OCI-M1 (cell line): ENCODE data around the gene TSNAX.
A peak's percentile ranks its signal among the peaks of the same experiment; 100 is the strongest.

Source experiments
- DNase-seq: peaks from one replicate; lab custom pipeline; 2025; lab: John Stamatoyannopoulos, UW

The TSNAX gene

GRCh38 chr1:231601824-231602672 lies 73.6 kb downstream of the TSNAX start:
- no peak for DNase-seq

DNA sequence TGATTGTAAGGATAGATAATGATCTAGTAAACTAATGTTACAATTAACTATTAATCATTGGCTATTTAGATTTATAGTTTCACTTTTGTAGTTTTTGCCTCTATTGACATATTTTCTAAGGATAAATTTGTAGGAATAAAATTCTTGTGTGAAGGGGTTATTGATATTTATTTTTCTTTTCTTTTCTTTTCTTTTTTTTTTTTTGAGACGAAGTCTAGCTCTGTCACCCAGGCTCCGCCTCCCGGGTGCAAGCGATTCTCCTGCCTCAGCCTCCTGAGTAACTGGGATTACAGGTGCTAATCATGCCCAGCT lies 74.2 kb downstream of the TSNAX start:
- no peak for DNase-seq

- peak; percentile 85 for DNase-seq
These were observed 75.3 kb downstream of the TSNAX start for GRCh38 chr1:231603598-231604275.

- DNase-seq = no peak
These were observed 75.8 kb downstream of the TSNAX start for GRCh38 chr1:231604276-231604621.

DNA sequence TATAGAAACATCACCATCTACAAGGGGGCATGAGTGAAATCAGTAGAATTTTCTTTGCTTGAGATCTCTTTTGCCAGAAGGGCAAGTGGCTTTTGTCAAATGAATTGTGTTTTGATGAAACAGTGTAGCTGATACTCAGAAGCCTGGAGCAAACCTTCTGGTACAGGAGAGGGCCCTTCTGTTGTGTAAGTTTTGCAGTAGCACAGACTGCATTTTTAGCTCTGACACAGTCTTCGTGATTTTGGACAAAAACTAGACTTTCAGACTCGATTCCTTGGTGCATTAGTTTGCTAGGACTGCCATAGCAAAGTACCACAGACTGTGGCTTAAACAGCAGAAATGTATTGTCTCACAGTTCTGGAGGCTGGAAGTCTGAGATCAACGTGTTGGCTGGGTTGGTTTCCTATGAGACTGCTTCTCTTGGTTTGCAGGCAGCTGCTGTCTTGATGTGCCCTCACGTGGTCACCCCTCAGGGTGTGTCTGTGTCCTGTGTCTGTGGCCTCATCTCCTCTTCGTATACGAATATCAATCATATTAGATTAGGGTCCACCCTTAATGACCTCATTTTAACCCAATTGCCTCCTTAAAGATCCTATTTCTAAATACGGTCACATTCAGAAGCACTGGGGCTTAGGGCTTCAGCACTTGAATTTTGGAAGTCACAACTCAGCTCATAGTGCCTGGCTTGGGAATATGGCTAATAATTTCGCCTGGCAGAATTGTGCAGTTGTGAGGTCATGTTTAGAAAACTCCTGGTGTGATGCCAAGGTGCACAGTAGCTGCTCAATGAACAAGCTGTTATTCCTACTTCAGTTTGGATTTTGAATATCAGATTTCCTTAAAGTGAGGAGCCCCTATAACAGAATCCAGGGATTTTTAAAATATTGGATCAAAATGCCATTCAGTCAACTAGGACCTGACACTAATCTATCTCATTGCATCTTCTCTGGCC lies 77.0 kb downstream of the TSNAX start:
- DNase-seq = no peak

GRCh38 chr1:231606712-231607111 lies 78.2 kb downstream of the TSNAX start:
- DNase-seq = no peak

DNA sequence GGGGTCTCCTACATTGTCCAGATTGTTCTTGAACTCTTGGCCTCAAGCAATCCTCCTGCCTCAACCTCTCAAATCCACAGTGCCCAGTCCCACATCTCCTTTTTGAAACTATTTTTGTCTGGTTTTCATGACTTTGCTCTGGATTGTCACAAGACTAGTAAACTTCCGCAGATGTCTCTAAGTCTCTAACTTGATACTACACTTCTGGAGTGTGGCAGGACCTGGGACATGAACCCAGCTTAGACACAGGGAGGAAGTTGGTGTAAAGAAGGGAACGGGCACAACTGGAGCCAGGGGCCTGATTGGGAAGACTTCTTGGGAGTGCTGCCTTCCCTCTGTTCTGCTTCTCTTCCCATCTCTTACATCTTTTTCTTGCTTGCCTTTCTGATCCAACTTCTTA lies 81.9 kb downstream of the TSNAX start:
- DNase-seq = no peak

DNA sequence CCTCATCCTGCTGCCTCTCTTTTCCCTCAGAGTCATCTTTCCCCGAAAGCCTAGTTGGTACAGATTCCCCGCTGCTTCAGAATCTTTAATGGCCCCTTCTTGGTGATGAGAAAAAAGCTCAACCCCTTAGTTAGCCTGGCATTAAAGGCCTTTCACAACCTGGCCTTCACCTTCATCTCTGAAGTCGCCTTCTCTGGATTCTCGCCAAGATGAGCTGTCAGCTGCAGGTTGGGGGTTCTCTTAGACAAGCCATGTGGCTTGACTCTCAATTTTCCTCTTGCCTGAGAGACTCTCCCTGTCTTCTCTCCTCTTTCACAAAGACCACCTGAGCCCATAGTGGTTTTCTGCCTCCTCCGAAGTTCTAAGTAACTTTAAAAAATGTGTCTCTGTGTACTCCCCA lies 82.6 kb downstream of the TSNAX start:
- no peak for DNase-seq

DNA sequence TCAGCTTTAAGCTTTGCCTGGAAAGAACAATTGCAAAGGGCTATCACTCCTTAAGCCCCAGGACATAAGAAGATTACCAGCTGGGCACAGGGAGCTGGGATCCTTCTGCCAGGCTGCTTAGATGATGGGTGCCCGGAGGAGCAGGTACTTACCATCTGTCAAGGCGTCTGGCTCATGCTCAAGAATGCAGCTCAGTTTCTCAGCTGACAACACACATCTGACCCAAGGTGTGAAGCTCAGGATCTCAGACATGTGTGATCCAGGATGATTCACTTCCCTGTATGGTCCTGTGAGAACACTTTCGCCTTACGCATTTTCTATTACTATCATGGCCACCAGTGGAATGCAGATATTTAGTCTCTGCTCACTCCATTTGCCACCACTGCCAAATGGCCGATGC lies 83.4 kb downstream of the TSNAX start:
- DNase-seq = no peak

- peak; percentile 86 for DNase-seq
These were observed 84.1 kb downstream of the TSNAX start for GRCh38 chr1:231612393-231613089.

DNA sequence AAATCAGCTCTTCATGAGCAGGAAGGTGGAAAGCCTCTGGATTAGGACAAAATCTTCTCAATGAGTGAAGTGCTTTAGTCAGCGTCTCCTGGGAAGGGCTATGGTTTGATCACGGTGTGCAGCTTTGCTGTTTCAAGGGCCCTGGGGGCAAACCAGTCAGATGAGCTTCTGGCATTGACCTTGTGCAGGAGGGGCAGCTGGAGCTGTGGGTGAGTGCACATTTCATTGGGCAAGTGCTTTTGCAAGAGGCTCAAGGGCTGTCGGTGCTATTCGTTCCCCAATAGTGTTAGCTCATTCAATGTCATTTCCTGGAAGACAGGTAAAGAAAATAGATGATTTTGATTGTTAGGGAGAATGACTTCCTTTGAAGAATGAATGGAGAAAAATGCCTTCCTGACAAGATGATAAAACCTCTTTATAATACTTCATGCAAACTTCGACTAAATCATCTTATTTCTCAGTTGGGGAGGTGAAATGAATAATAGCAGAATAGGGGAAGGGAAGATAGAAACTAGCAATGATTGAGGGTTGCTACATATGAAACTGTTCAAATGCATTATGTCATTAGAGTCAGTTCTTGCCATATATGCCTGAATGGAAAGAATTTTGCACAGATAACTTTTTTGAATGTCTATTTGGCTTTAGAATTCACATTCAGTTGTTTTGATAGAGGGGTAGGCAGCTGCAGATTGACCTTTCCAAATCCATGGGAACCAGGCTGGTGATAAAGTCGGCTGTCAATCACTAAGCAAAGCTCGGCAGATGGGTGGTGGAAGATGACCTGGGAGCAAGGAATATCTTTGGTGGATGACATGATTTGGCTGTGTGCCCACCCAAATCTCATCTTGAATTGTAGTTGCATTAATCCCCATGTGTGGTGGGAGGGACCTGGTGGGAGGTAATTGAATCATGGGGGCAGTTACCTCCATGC lies 85.2 kb downstream of the TSNAX start:
- DNase-seq = no peak
